Prostate gland (tissue), 2 donors: ENCODE data around the gene TRAPPC12.

Source experiments
- CTCF ChIP-seq, 4 experiments: fragments of 200-600 bp in 2 of 4; fragments of 450-650 bp in 2 of 4; sonication (generic) in 2 of 4; IDR thresholded peaks; 1 replicate in 3 of 4; 2 replicates in 1 of 4; pipeline ENCODE4 v1.5.1; 2016 to 2019; ENCODE audit warnings: antibody characterized with exemption in 4 of 4, mild to moderate bottlenecking in 2 of 4, moderate library complexity in 2 of 4
- POLR2A ChIP-seq: fragments of 450-650 bp; IDR thresholded peaks from one replicate; pipeline ENCODE4 v1.6.1; 2016; ENCODE audit warnings: antibody characterized with exemption, mild to moderate bottlenecking
- POLR2AphosphoS5 ChIP-seq: sonication (generic); formaldehyde crosslinking; IDR thresholded peaks from one replicate; pipeline ENCODE4 v1.6.1; 2017; ENCODE audit warnings: antibody characterized with exemption

- TF ChIP-seq POLR2A: no peak
- TF ChIP-seq CTCF (IDR thresholded peaks at IDR 0.05): no peak
- peak; percentile 32 for TF ChIP-seq POLR2AphosphoS5
Observed at GRCh38 chr2:3349211-3349693, 30.2 kb upstream of the TRAPPC12 start.
